GM19372 (cell line): ENCODE results near the gene FDPS.
A peak's percentile ranks its signal among the peaks of the same experiment; 100 is the strongest.
"Not testable (repeated sequence)": the region's sequence is repeated elsewhere in the genome, so short reads cannot be mapped to it uniquely, and the experiment has no call there.

Experiments
- ATAC-seq: cut with Tn5 transposase; IDR thresholded peaks from one replicate; pipeline ENCODE4 v1.9.1; 2021; ENCODE audit warnings: mild to moderate bottlenecking, low read depth, moderate library complexity; ENCODE audit not compliant: unreplicated experiment

Gene FDPS

DNA sequence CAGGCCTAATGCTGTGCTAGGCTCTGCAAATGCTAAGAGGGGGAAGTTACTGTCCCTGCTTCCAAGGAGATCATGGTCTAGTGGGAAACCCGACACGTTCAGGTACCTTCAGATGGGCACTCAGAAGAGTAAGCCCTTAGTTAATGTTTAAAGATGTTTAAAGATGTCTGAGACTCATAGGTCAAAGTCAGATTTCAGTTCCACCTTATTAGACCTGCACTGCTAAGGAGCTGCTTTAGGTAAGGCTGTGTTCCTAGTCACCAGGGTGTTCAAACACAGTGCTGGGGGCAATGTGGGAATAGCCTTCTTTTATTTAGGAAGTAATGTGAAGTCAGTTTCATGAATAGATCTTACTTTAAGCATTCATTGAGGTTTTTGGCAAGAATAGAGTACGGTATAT is 8.3 kb downstream of the FDPS start:
- ATAC-seq: no peak

- no peak for ATAC-seq
These were observed 9.4 kb downstream of the FDPS start for GRCh38 chr1:155318082-155318481.

GRCh38 chr1:155319536-155319935 is 10.9 kb downstream of the FDPS start:
- ATAC-seq: no peak

- ATAC-seq: no peak
These were observed 11.6 kb downstream of the FDPS start for GRCh38 chr1:155320252-155320651.

GRCh38 chr1:155320661-155321617 is 12.3 kb downstream of the FDPS start, which contains the start of gene RUSC1:
TSS of gene RUSC1 (plus strand) at chr1:155320894. CDS start at chr1:155321774, 880 bp downstream.
- no peak for ATAC-seq

GRCh38 chr1:155321639-155322503 is 13.2 kb downstream of the FDPS start:
- no peak for ATAC-seq

GRCh38 chr1:155322571-155322952 is 13.9 kb downstream of the FDPS start:
- ATAC-seq: no peak

DNA sequence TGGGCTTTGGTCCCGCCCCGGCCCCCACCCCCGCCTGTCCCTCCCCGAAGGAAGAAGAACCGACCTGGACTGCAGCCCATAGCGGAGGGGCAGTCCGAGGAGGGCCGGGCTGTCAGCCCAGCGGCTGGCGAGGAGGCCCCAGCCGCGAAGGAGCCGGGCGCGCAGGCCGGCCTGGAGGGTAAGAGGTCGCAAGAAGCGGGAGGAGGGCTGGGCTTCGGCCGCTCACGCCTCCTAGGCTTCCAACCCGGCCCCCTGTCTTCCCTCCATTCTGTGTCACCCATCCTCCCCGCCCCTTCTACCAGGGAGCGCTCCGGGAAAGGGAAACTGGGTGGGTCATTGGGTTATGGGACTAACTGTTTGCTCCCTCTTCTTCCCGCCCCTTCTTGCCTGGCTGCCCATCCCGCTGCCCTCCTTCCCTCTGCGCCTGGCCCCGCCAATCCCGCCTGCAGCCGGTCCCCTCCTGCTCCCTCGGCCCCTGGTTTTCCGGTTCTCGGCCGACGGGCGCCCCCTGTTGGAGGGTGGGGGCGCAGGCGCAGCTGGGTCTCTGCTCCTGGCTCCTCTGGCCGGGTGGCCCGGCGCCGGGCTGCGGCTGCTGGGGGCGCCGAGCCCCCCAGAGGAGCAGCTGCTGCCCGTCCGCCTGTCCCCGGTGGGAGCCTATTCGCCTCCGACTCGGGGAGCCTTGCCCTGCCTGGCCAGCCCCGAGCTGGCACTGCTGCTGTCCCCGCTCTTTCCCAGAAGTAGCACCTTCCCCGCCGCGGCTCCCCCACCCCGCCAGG is 14.5 kb downstream of the FDPS start:
- ATAC-seq: no peak

- peak; percentile 42 for ATAC-seq
These were observed 15.0 kb downstream of the FDPS start for GRCh38 chr1:155323729-155324036.

- peak; percentile 60 for ATAC-seq
These were observed 15.5 kb downstream of the FDPS start for GRCh38 chr1:155324037-155324716.

GRCh38 chr1:155324717-155325602 is 16.3 kb downstream of the FDPS start:
- no peak for ATAC-seq

DNA sequence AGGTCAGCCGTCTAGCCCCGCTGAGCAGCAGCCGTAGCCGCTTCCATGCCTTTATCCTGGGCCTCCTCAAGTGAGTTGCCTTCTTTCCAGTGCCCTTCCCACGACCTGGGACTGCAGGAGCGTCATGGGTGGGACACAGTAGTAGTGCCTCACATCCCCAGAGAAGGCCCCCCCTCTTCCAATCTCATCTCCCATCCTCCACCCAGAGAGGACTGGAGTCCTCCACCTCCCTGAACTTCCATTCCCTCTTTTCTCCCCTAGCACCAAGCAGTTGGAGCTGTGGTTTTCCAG is 16.9 kb downstream of the FDPS start:
- no peak for ATAC-seq

DNA sequence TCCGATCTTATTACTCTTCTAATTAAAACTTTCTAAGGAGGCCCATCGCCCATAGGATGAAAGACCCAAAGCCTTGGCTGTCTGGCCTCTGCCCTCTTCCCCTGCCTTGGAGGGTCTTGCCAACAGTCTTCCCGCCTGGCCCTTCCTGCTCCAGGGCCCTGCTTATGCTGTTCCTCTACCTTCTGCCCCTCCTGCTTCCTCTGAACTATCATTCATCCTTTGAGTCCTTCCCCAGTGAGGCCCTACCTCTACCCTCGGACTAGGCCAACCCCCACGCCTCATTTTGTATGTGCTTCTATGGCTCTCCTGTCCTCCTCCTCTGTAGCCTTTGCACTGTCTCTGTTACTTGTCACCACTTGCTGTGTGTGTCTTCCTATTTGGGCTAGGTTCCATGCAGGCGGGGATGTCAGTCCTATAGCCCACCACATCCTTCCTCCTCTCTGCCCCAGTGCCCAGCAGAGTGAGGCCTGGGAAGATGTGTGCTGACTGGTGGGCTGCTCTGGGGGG is 17.4 kb downstream of the FDPS start:
- no peak for ATAC-seq

DNA sequence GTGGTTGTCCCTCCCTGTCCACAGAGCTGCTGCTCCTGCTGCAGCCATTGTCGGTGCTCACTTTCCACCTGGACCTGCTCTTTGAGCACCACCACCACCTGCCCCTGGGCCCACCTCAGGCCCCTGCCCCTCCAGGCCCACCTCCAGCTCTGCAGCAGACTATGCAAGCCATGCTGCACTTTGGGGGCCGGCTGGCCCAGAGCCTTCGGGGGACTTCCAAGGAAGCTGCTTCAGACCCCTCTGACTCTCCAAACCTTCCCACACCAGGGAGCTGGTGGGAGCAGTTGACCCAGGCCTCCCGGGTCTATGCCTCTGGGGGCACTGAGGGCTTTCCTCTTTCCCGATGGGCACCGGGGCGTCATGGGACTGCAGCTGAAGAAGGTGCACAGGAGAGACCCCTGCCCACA is 18.0 kb downstream of the FDPS start:
- no peak for ATAC-seq

GRCh38 chr1:155327981-155328380 is 19.3 kb downstream of the FDPS start:
- no peak for ATAC-seq

GRCh38 chr1:155328856-155329255 is 20.2 kb downstream of the FDPS start:
- ATAC-seq: not testable (repeated sequence)

- ATAC-seq: no peak
These were observed 21.4 kb downstream of the FDPS start for GRCh38 chr1:155329980-155330598.

DNA sequence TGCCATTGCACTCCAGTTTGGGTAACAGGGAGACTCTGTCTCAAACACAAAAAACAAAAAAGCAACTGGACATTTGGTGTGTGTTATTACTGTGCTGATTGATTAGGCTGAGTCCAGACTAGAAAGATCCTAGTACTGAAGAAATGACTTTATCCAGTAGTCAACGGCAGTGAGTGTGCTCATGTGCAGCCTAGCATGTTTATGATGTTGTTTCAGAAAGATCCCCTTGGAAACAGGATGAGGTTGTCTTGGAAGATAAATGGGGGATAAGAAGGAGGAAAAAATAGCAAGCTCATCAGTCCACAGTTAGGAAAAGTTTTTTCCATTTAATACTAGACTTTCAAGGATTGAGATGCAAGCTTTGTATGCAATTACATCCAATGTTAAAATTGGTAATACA is 26.3 kb downstream of the FDPS start:
- no peak for ATAC-seq
